Glutamatergic neuron (in vitro differentiated cells): Measurements from ENCODE around the gene ZNF628. TPM values are rescaled to one million over a fixed set of nuclear protein-coding genes. Genes with fewer than 3 reads are reported as not detected.

Source experiments
- DNase-seq: peaks from one replicate; pipeline ENCODE4 v3.0.0; 2022
- H3K27ac Mint-ChIP-seq: one replicate; pipeline ENCODE4 v1.8.0; 2020; ENCODE audit warnings: mild to moderate bottlenecking, mixed read lengths, inconsistent platforms; ENCODE audit not compliant: unreplicated experiment
- H3K27me3 Mint-ChIP-seq: one replicate; pipeline ENCODE4 v1.8.0; 2020; ENCODE audit warnings: mild to moderate bottlenecking, moderate library complexity, mixed read lengths, inconsistent platforms; ENCODE audit not compliant: unreplicated experiment
- H3K36me3 Mint-ChIP-seq: one replicate; pipeline ENCODE4 v1.8.0; 2020; ENCODE audit warnings: mild to moderate bottlenecking, mixed read lengths, inconsistent platforms; ENCODE audit not compliant: unreplicated experiment
- H3K4me1 Mint-ChIP-seq: one replicate; pipeline ENCODE4 v1.8.0; 2020; ENCODE audit warnings: mild to moderate bottlenecking, low read depth, mixed read lengths, inconsistent platforms; ENCODE audit not compliant: unreplicated experiment
- H3K4me3 Mint-ChIP-seq: one replicate; pipeline ENCODE4 v1.8.0; 2020; ENCODE audit warnings: mild to moderate bottlenecking, mixed read lengths, inconsistent platforms; ENCODE audit not compliant: unreplicated experiment
- H3K9me3 Mint-ChIP-seq: one replicate; pipeline ENCODE4 v1.8.0; 2020; ENCODE audit warnings: mild to moderate bottlenecking, moderate library complexity, mixed read lengths, inconsistent platforms; ENCODE audit not compliant: unreplicated experiment
- total RNA-seq: library from RNA; stranded (reverse); fragmentation: NEBNext Ultra II Directional; extraction: Animal tissue kit (Norgen Biotek cat#: 25700); gene quantifications from one replicate; pipeline ENCODE4 v1.2.1, GENCODE V29; 2021; ENCODE audit not compliant: unreplicated experiment
- TF ChIP-seq, protein P1 (sequence below): fragments of 200-600 bp; sonication (generic); IDR thresholded peaks from one replicate; pipeline ENCODE4 v1.5.0; 2021; ENCODE audit not compliant: partially characterized antibody, unreplicated experiment

Gene ZNF628
- total RNA-seq, 1 donor from 2014 or later = 13.7 TPM

- Mint-ChIP-seq H3K36me3 (no peaks in the 10 kb centered on the region), H3K27me3 (peaks cover 15% of the 10 kb centered on the region), H3K9me3 (peaks cover 16% of the 10 kb centered on the region), H3K4me3 (no peak overlapping the region), H3K27ac (no peak overlapping the region), H3K4me1 (peaks cover 27% of the 10 kb centered on the region)
- DNase-seq = no peak
- TF ChIP-seq, protein P1, sequence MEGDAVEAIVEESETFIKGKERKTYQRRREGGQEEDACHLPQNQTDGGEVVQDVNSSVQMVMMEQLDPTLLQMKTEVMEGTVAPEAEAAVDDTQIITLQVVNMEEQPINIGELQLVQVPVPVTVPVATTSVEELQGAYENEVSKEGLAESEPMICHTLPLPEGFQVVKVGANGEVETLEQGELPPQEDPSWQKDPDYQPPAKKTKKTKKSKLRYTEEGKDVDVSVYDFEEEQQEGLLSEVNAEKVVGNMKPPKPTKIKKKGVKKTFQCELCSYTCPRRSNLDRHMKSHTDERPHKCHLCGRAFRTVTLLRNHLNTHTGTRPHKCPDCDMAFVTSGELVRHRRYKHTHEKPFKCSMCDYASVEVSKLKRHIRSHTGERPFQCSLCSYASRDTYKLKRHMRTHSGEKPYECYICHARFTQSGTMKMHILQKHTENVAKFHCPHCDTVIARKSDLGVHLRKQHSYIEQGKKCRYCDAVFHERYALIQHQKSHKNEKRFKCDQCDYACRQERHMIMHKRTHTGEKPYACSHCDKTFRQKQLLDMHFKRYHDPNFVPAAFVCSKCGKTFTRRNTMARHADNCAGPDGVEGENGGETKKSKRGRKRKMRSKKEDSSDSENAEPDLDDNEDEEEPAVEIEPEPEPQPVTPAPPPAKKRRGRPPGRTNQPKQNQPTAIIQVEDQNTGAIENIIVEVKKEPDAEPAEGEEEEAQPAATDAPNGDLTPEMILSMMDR = no peak
These were observed 5.9 kb downstream of the ZNF628 start for GRCh38 chr19:55482156-55482961.

DNA sequence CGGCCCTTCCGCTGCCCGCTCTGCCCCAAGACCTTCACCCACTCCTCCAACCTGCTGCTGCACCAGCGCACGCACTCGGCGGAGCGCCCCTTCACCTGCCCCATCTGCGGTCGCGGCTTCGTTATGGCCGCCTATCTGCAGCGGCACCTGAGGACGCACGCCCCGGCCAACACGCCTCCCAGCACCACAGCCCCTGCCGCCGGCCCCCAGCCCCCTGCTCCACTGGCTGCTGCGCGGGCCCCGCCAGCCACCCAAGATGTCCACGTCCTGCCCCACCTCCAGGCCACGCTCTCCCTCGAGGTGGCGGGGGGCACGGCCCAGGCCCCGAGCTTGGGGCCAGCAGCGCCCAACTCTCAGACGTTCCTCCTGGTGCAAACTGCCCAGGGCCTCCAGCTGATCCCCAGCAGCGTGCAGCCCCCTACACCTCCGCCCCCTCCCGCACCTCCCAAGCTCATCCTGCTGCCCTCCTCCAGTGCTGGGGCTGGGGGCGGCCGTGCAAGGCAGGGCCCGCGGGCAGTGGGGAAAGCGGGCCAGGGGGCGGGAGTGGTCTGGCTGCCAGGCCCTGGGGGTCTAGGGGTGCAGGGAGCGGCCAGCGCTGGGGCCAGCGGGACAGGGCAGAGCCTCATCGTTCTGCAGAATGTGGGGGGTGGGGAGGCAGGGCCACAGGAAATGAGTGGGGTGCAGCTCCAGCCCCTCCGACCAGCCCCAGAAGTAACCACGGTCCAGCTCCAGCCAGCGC is 6.7 kb downstream of the ZNF628 start:
- H3K4me1 Mint-ChIP-seq = peaks cover 25% of the 10 kb centered on the region

DNA sequence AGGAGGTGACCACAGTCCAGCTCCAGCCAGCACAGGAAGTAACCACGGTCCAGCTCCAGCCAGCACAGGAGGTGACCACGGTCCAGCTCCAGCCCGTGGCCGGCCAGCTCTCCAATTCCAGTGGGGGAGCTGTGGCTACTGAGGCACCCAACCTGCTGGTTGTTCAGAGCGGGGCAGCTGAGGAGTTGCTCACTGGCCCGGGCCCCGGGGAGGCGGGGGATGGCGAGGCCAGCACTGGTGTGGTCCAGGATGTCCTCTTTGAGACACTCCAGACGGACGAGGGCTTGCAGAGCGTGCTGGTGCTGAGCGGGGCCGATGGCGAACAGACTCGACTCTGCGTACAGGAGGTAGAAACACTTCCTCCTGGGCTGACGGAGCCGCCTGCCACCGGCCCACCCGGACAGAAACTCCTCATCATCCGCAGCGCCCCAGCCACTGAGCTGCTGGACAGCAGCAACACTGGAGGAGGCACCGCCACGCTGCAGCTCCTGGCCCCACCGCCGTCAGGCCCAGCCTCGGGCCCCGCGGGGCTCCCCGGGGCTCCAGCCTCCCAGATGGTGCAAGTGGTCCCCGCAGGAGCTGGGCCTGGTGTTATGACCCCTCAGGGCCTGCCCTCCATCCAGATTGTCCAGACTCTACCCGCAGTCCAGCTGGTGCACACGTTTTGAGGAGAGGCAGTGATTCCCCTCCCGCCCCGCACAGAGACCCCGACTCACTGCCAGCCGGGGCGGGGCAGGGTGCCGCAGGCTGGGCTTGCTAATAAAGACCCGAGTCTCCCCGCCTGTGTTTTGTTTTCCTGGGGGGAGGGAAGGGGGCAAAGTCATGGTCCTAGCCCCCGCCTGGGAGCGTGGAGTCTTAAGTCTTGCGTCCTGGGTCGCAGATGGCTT is 7.5 kb downstream of the ZNF628 start:
- H3K27me3 Mint-ChIP-seq = peaks cover 19% of the 10 kb centered on the region
- peaks cover 18% of the 10 kb centered on the region for H3K4me1 Mint-ChIP-seq
- no peaks in the 10 kb centered on the region for H3K36me3 Mint-ChIP-seq
- TF ChIP-seq, protein P1 = no peak
- H3K9me3 Mint-ChIP-seq = peaks cover 12% of the 10 kb centered on the region
- peak overlapping the region; percentile 94 for H3K27ac Mint-ChIP-seq
- H3K4me3 Mint-ChIP-seq = peak overlapping the region; percentile 77
- peak; percentile 67 for DNase-seq

More for the DNA sequence above, 6.7 kb downstream of the ZNF628 start:
- TF ChIP-seq, protein P1 = no peak
- Mint-ChIP-seq H3K4me3 (no peak overlapping the region), H3K36me3 (no peaks in the 10 kb centered on the region), H3K27me3 (peaks cover 19% of the 10 kb centered on the region), H3K27ac (no peak overlapping the region), H3K9me3 (peaks cover 12% of the 10 kb centered on the region)
- no peak for DNase-seq

GRCh38 chr19:55484593-55485438 is 8.4 kb downstream of the ZNF628 start, which contains the start of gene NAT14:
TSS of gene NAT14 (plus strand) at chr19:55485188. CDS start at chr19:55485709, 521 bp downstream.
- H3K9me3 Mint-ChIP-seq = peaks cover 10% of the 10 kb centered on the region

More at GRCh38 chr19:55484593-55485438, 8.4 kb downstream of the ZNF628 start, which contains the start of gene NAT14:
- TF ChIP-seq, protein P1 = no peak
- DNase-seq = peak; percentile 92
- Mint-ChIP-seq H3K4me1 (peaks cover 14% of the 10 kb centered on the region), H3K4me3 (peak within 1 kb of the TSS; percentile 92), H3K36me3 (no peaks in the 10 kb centered on the region), H3K27me3 (peaks cover 17% of the 10 kb centered on the region), H3K27ac (peak within 1 kb of the TSS; percentile 94)
